Tongue (tissue), 2 donors: ENCODE measurements around the gene C11orf68. TPM values are rescaled to one million over a fixed set of nuclear protein-coding genes. Genes with fewer than 3 reads are reported as not detected.
A peak's percentile ranks its signal among the peaks of the same experiment; 100 is the strongest.
"Not testable (repeated sequence)": the region's sequence is repeated elsewhere in the genome, so short reads cannot be mapped to it uniquely, and the experiment has no call there.

ENCODE experiments used
- DNase-seq: peaks from one replicate; pipeline ENCODE4 v3.0.0-alpha.2; 2015
- total RNA-seq: library from RNA; depleted of rRNA; stranded (reverse); fragments of >200 nt; gene quantifications from one replicate; pipeline ENCODE4 v1.2.3, GENCODE V29; 2014

Gene C11orf68
- 30.1 TPM for total RNA-seq

DNA sequence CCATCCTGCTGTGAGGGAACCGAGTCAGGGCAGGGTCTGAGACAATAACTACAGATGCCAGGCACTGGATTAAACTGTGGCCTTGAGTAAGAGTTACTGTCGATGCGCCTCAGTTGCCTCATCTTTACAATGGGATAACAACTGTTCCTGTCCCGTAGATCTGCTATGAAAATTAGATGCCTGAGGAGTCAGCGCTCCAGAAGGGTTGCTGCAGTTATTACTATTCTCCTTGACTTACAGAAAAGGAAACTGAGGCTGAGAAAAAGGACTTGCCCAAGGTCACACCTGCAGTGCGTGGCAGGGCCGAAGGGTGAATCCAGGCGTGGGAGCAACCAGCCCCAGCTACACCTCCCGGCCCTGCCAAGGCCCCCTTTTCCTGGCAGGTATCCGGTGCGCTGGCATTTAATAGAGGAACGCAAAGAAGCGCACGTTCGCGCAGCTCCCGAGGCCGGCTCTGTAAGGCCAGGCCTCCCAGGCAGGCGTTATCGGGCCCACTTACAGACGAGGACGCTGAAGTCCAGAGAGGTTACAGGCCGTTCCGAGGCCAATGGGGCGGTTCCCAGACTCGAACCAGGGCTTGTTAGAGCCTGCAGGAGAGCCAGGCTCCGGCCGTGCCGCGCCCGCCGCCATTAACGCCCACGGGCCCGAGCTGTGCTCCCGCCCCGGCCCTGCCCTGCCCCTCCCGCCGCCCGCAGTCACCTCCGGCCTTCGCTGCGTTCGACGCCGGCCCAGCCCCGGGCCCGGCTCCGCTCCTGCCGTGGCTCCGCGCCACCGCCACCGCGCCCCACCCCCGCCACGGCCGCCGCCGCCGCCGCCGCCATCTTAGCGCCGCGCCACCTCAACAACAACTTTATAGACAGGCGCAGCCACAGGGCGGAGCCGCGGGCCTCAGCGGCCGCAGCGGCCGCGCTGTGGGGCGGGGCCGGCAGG is at the start of gene C11orf68:
C11orf68 (minus strand) TSS at position 852 of the 930 bp plus-strand sequence; CDS start at position 821, 31 bp downstream.
- DNase-seq, result no peak

DNA sequence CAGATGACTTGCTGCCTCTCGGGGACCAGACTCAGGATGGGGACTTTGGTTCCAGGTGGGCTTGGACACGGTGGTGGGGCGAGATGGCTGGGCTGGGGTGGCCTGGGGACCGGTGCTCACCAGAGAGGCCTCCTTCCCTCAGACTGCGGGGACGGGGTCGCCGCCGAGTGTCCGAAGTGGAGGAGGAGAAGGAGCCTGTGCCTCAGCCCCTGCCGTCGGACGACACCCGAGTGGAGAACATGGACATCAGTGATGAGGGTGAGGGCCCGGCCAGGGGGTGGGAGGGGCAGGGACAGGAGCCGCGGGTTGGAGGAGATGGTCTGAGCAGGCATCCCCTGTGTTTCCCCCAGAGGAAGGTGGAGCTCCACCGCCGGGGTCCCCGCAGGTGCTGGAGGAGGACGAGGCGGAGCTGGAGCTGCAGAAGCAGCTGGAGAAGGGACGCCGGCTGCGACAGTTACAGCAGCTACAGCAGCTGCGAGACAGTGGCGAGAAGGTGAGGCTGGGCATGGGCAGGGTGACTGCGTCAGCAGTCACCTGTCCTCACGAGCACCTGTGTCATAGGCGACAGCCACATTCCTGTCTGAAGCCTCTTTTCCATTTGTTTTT is 48.6 kb upstream of the C11orf68 start:
- no peak for DNase-seq

DNA sequence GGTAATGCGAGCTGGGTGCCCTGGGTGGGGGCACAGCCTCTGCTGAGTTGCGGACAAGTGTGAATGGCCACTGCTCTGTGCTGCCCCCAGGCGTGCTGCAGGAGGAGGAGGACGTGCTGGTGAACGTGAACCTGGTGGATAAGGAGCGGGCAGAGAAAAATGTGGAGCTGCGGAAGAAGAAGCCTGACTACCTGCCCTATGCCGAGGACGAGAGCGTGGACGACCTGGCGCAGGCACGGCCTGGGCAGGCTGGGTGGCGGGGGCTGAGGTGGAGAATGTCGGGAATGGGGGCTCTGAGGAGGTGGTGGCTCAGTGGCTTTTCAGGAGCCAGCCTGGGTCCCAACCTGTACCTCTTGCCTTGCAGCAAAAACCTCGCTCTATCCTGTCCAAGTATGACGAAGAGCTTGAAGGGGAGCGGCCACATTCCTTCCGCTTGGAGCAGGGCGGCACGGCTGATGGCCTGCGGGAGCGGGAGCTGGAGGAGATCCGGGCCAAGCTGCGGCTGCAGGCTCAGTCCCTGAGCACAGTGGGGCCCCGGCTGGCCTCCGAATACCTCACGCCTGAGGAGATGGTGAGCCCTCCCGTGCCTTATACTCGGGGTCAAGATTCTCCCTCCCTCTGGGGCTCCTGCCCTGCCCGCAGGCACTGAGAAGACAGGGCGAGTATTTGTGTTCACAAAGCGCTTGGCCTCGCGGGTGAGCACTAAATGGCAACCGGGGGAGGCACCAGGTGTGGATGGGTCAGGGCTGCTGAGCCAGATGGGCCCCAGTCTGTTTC is 47.3 kb upstream of the C11orf68 start:
- DNase-seq, result no peak

DNA sequence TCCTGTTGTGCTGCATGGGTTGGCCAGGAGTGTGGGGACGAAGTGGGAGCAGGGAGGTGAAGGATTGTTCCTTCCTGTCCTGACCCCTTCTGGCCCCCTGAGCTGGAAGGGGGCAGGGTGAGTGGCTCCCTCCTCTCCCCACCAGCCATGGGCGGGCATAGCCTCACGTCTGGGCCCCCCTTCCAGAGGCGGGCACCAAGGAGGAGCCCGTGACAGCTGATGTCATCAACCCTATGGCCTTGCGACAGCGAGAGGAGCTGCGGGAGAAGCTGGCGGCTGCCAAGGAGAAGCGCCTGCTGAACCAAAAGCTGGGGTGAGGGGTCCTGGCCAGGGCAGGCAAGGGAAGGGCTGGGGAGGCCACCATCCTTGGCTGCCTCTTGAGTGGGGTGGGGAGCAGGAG is 46.0 kb upstream of the C11orf68 start:
- no peak for DNase-seq

DNA sequence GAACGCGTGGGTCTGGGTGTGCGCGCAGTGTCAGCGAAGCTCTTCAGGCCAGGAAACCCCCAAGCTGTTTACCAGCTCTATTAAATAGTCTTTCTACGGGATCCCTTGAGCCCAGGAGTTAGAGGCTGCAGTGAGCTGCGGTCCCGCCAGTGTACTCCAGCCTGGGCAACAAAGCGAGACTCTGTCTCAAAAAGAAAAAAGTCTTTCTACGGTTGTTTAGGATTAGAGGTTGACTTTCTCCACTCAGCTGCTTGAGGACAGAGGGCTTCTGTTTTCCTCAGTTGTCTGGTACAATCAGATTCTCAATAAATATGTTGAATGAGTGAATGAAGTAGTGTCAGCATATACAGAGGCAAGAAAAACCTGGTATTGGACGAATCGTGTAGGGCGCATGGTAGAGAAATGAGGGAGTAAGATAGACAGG is 43.3 kb upstream of the C11orf68 start:
- DNase-seq, result peak; percentile 21

DNA sequence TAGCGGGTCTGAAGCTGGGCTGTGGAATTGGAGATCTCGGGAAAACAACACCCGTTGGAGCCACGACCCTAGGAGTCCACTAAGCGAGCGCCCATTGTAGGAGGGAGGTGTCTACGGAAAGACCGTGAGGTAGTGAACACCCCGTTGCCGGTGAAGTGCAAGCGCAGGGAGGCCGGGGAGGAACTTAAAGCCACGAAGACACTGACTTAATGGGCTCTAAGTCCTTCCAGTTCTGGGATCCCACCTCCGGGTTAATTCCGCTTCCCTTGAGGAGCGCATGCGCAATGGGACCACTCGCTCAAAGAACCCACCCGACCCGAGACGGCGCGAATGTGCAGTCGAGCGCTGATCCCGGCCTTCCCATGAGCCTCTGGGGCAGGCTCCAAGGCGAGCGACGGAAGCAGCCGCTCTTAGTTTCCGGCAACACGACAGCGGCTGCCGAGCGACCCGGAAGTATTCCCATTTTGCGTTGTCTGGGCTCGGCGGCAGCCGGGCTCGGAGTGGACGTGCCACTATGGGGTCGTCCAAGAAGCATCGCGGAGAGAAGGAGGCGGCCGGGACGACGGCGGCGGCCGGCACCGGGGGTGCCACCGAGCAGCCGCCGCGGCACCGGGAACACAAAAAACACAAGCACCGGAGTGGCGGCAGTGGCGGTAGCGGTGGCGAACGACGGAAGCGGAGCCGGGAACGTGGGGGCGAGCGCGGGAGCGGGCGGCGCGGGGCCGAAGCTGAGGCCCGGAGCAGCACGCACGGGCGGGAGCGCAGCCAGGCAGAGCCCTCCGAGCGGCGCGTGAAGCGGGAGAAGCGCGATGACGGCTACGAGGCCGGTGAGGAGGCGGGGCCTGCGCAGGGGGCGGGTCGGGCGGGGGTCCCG is 42.6 kb upstream of the C11orf68 start, which contains the start of gene SART1:
SART1 (plus strand) TSS at position 468 of the 874 bp plus-strand sequence; CDS start at position 515, 47 bp downstream.
- peak; percentile 99 for DNase-seq

DNA sequence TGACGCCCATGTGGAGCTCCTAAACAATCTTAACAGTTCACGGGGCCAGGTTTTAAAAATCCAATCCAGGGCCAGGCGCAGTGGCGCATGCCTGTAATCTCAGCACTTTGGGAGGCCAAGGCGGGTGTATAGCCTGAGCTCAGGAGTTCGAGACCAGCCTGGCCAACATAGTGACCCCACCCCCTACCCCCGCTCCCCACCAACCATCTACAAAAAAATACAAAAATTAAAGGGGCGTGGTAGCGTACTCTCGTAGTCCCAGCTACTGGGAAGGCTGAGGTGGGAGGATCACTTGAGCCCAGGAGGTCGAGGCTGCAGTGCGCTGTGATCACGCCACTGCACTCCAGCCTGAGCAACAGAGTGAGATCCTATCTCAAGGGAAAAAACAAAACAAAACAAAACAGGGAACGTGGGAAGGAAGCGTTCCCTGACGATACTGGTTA is 42.0 kb upstream of the C11orf68 start:
- no peak for DNase-seq

DNA sequence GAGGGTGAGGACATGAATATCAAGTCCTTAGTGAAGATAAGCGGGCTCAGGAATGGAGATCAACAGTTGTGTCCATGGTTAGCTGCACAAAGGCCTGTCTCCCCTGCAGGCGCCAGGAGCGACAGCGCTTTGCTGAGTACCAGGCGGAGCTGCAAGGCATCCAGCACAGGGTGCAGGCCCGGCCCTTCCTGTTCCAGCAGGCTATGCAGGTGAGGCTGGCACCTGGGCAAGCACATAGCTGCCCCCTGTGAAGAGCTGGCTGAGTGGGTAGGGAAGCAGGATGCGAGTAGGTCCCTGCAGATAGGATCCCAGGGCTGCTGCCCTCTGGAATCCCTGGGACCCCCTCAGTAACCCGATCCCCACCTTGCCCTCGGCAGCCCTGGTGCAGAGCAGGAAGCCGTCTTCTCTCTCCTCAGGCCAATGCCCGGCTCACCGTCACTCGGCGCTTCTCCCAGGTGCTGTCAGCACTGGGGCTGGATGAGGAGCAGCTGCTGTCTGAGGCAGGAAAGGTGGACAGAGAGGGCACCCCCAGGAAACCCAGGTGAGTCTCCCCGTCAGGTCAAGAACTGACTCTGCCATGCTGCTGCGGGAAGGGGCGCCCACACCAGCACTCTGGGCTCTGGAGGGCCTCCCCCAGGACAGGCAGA is 40.0 kb upstream of the C11orf68 start:
- DNase-seq, result no peak

DNA sequence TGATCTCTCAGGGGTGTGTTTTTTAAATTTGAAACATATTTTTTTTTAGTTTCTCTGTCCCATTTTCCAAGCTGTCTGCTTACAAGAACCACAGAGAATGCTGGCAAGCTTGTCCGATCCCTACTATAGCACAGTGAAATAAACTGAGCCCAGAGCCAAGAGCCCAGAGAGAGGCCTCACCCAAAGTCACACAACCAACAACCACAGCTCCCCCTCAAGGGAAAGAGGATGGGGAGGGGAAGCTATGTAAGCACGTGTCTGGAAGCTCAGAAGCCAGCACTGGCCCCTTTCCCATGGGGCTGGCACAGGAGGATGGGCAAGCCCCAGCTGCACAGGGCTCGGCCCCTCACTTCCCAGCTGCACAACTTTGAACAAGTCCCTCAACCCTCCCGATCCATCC is 39.4 kb upstream of the C11orf68 start:
- no peak for DNase-seq

DNA sequence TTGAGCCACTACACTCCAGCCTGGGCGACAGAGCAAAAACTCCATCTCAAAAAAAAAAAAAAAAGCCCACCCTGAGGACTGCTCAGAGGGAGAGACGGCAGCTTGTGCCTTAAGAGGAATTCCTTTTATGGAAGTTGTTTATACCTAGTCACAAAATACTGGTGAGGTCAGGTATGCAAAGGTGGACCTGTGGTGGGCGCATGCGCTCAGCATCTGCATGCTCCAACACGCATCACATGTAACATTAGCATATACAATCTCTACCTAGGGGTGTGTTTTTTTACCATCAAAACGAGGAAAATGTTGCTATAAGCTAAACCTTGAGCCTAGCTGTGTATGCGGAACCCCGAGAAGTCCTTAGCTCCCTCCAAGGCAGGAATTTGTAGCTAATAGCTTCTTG is 35.9 kb upstream of the C11orf68 start:
- peak; percentile 17 for DNase-seq

DNA sequence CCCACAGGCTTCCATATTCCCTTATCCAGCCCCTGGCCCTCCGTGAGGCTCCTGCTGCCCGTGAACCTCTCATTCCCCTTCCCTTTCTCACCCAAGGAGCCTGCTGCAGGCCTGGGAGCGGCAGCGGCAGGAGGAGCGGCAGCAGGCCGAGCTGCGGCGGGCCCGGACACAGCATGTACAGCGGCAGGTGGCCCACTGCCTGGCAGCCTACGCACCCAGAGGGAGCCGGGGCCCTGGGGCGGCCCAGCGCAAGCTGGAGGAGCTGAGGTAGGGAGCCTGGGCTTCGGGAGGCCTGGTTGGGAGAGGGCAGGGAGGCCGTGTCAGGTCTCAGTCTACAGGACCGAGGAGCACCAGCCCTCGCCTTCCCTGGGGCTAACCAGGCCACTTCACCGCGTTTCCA is 34.6 kb upstream of the C11orf68 start:
- DNase-seq, result no peak

DNA sequence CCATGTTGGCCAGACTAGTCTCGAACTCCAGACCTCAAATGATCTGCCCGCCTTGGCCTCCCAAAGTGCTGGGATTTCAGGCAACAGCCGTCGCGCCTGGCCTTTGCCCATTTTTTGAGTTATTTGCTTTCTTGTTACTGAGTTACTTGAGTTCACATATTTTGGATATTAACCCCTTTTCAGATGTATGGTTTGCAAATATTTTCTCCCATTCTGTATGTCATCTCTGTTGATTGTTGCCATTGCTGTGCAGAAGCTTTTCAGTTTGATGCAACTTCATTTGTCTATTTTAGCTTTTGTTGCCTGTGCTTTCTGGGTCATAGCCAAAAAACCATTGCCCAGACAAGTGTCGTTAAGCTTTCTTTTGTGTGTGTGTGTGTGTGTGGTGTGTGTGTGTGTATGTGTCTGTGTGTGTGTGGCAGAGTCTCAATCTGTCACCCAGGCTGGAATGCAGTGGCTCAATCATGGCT is 33.2 kb upstream of the C11orf68 start:
- peak; percentile 21 for DNase-seq

DNA sequence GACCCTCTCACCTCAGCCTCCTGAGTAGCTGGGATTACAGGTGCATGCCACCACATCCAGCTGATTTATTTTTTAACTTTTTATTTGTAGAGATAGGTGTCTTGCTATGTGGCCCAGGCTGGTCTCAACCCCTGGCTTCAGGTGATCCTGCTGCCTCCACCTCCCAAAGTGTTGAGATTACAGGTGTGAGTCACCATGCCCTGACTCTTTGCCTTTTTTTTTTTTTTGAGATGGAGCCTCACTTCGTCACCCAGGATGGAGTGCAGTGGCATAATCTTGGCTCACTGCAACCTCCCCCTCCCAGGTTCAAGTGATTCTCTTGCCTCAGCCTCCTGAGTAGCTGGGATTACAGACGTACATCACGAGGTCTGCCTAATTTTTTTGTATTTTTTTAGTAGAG is 32.8 kb upstream of the C11orf68 start:
- DNase-seq, result not testable (repeated sequence)

DNA sequence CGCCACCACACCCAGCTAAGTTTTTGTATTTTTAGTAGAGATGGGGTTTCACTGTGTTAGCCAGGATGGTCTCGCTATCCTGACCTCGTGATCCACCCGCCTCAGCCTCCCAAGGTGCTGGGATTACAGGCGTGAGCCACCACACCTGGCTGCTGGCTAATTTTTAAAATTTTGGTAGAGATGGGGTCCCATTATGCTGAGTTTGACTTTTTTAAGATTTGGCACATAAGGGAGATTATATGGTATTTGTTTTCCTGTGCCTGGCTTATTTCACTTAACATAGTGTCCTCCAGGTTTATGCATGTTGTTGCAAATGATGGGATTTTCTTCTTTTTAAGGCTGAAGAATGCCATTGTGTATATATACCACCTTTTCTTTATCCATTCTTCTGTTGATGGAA is 31.8 kb upstream of the C11orf68 start:
- DNase-seq, result not testable (repeated sequence)

DNA sequence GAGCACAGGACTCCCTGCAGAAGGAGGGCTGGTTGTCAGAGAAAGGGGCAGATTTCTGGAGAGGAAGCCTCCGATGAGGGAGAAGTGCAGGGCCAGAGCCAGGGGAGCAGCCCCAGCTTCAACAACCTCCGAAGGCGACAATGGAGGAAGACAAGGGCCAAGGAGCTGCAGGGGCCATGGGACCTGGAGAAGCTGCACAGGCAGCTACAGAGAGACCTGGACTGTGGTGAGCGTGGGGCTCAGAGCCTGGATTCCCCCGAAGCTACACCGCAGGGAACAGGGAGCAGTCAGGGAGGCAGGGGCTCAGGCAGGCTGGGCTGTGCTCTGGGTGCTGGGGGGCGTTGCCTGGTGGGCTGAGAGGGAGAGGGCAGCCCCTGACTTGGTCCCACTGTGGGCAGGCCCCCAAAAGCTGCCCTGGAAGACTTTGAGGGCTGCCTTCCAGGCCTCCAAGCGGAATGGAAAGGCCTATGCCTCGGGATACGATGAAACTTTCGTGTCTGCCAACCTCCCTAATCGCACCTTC is 28.8 kb upstream of the C11orf68 start:
- no peak for DNase-seq

DNA sequence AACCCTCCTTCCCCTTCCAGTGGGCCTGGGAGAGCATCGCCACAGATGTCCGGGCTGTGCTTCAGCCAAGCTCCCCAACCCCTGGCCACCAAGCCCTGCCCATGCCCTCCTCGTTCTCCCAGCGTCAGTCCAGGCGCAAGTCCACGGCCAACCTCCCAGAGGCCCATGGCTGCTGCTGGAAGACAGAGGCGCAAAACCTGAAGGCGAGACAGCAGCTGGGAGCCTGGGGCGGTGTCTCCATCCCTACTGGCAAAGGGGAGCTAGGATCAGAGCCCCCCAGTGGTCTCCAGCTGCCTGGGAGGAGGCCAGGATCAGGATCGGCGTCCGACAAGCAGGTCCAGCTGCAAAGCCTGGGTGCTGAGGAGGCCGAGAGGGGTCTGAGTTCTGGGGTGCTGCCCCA is 28.3 kb upstream of the C11orf68 start:
- DNase-seq, result peak; percentile 7

DNA sequence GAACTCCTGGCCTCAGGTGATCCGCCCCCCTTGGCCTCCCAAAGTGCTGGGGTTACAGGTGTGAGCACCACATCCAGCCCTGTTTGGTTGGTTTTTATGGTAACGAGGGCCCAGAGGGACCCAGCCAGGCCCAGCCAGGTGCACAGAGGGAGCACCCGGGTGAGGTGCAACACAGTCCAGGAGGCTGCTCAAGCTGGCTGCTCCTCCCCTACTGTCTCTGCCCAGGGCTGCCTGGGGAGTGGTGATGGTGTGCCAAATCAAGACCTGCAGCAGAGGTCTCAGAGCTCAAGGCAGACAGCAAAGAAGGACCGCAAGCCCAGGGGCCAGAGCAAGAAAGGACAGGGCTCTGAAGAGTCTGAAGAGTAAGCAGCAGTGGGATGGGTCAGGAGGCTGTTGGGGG is 27.8 kb upstream of the C11orf68 start:
- DNase-seq, result no peak

DNA sequence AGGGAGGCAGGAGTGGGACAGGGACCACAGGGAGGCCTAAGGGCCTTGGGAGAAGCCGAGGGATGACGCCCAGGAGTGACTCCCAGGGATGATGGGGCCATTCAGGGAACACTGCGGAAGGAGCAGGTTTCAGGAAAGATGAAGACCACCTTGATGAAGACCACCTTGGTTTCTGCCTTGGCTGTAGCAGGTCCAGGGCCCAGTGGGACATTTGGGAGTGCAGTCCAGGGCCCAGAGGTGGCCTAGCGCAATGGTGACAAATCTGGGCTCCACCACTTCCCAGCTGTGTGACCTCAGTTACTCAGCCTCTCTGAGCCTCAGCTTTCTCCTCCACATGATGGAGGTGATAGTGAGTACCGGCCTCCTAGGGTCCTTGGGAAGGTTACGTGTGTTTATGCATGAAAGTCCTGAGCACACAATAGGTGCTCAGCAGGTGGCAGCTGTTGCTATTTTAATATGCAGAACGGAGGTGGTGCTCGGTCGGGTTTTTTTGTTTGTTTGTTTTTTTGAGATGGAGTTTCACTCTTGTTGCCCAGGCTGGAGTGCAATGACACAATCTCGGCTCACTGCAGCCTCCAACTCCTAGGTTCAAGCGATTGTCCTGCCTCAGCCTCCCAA is 27.2 kb upstream of the C11orf68 start:
- DNase-seq, result no peak

DNA sequence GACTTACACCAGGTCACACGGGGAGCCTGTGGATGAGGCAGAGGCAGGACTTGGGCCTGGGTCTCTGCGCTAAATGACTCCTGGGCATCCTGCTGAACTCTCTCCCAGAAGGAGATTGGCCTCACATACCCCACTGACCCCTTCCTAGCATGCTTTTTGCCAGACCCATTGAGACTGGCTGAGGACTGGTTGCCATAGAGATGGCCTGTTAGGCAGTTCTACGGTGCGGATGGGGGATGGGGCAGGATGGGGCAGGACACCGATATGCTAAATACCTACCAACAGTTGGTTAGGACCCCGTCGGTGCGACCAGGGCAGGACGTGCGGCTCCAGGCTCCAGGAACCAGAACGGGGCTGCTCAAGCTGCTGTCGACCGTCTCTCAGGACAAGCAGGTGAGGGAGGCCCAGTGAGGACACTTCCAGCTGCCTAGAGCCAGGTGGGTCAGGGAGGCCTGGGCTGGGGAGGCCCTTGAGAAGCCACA is 26.6 kb upstream of the C11orf68 start, which contains the start of gene TSGA10IP:
TSGA10IP (plus strand) TSS at position 51 of the 482 bp plus-strand sequence; CDS start at position 247, 196 bp downstream.
- DNase-seq, result no peak

DNA sequence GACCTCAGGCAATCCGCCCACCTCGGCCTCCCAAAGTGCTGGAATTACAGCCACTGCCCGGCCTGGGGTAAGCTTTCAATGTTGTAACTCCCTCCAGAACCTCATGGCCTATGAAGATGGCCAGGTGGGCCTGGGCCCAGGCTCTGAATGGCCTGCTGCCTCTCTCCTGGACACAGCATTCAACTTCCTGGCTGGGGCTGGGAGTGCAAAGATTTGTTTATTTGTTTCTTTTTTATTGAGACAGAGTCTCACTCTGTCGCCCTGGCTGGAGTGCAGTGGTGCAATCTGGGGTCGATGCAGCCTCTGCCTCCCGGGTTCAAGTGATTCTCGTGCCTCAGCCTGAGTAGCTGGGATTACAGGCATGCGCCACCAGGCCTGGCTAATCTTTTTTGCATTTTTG is 25.9 kb upstream of the C11orf68 start:
- no peak for DNase-seq
